Liver (tissue), 9 donors: ENCODE data around the gene FOXN4. TPM values are rescaled to one million over a fixed set of nuclear protein-coding genes. Genes with fewer than 3 reads are reported as not detected.

Source experiments
- DNase-seq: peaks from one replicate; pipeline ENCODE4 v3.0.0-alpha.2; 2017; ENCODE audit warnings: low spot score
- H3K27ac ChIP-seq, 2 donors: one replicate each; pipeline ENCODE4 v1.7.0; 2013; ENCODE audit warnings: inconsistent platforms in 2 of 2, low read length in 2 of 2, control low read depth in 1 of 2, low read depth in 1 of 2, mild to moderate bottlenecking in 1 of 2
- H3K27me3 ChIP-seq, 4 donors: one replicate each; pipeline versions ENCODE4 v1.6.1 to v1.7.0; 2013; ENCODE audit warnings: low read length in 3 of 4, inconsistent platforms in 1 of 4, mild to moderate bottlenecking in 1 of 4, moderate library complexity in 1 of 4; ENCODE audit not compliant: control insufficient read depth in 4 of 4, insufficient read depth in 4 of 4
- H3K36me3 ChIP-seq, 4 donors: one replicate each; pipeline versions ENCODE4 v1.6.1 to v1.7.0; 2013; ENCODE audit warnings: low read length in 3 of 4, mild to moderate bottlenecking in 3 of 4, low read depth in 1 of 4, moderate library complexity in 1 of 4; ENCODE audit not compliant: control insufficient read depth in 4 of 4, insufficient read depth in 3 of 4
- H3K4me1 ChIP-seq, 4 donors: one replicate each; pipeline versions ENCODE4 v1.6.1 to v1.7.0; 2013; ENCODE audit warnings: low read length in 3 of 4, mild to moderate bottlenecking in 3 of 4, moderate library complexity in 1 of 4; ENCODE audit not compliant: control insufficient read depth in 4 of 4, insufficient read depth in 4 of 4
- H3K4me3 ChIP-seq, 3 donors: one replicate each; pipeline versions ENCODE4 v1.6.1 to v1.7.0; 2013; ENCODE audit warnings: low read length in 3 of 3, control low read depth in 1 of 3, low read depth in 1 of 3, mild to moderate bottlenecking in 1 of 3
- H3K9ac ChIP-seq, 2 donors: one replicate each; pipeline ENCODE4 v1.7.0; 2013; ENCODE audit warnings: low read length in 2 of 2, mild to moderate bottlenecking in 2 of 2, moderate library complexity in 2 of 2, control low read depth in 1 of 2, low read depth in 1 of 2
- H3K9me3 ChIP-seq, 4 donors: one replicate each; pipeline versions ENCODE4 v1.6.1 to v1.7.0; 2013; ENCODE audit warnings: low read length in 3 of 4; ENCODE audit not compliant: control insufficient read depth in 4 of 4
- CTCF ChIP-seq: fragments of 150-350 bp; IDR thresholded peaks from 2 replicates; pipeline ENCODE4 v1.5.1; 2017; ENCODE audit warnings: improper control_type of control experiment, low read depth, low read length; ENCODE audit not compliant: missing input control
- EGR1 ChIP-seq, 2 donors: IDR thresholded peaks; 2 replicates each; pipeline ENCODE4 v1.6.1; 2016 to 2018; ENCODE audit warnings: antibody characterized with exemption in 2 of 2, low read depth in 2 of 2
- FOXA1 ChIP-seq: IDR thresholded peaks from 2 replicates; pipeline ENCODE4 v1.6.1; 2016; ENCODE audit warnings: antibody characterized with exemption
- FOXA2 ChIP-seq: IDR thresholded peaks from 2 replicates; pipeline ENCODE4 v1.6.1; 2016; ENCODE audit warnings: antibody characterized with exemption
- GABPA ChIP-seq, 2 donors: IDR thresholded peaks in 1 of 2; conservative IDR thresholded peaks in 1 of 2; 2 replicates each; pipeline ENCODE4 v1.6.1; 2016; ENCODE audit warnings: antibody characterized with exemption in 2 of 2, mild to moderate bottlenecking in 1 of 2, moderate library complexity in 1 of 2
- HNF4A ChIP-seq, 2 donors: conservative IDR thresholded peaks; 2 replicates each; pipeline ENCODE4 v1.6.1; 2016; ENCODE audit warnings: antibody characterized with exemption in 2 of 2, mild to moderate bottlenecking in 2 of 2
- HNF4G ChIP-seq: IDR thresholded peaks from 2 replicates; pipeline ENCODE4 v1.6.1; 2016; ENCODE audit warnings: antibody characterized with exemption
- JUND ChIP-seq, 2 donors: IDR thresholded peaks; 2 replicates each; pipeline ENCODE4 v1.6.1; 2016; ENCODE audit warnings: antibody characterized with exemption in 2 of 2
- MAX ChIP-seq: IDR thresholded peaks from 2 replicates; pipeline ENCODE4 v1.6.1; 2016; ENCODE audit warnings: antibody characterized with exemption
- NR2F2 ChIP-seq: IDR thresholded peaks from 2 replicates; pipeline ENCODE4 v1.6.1; 2016; ENCODE audit warnings: antibody characterized with exemption
- RAD21 ChIP-seq, 2 donors: IDR thresholded peaks; 2 replicates each; pipeline ENCODE4 v1.6.1; 2016; ENCODE audit warnings: antibody characterized with exemption in 2 of 2, mild to moderate bottlenecking in 2 of 2
- RXRA ChIP-seq, 2 donors: IDR thresholded peaks; 2 replicates each; pipeline ENCODE4 v1.6.1; 2017 to 2018; ENCODE audit warnings: antibody characterized with exemption in 2 of 2, mild to moderate bottlenecking in 1 of 2
- SP1 ChIP-seq: IDR thresholded peaks from 2 replicates; pipeline ENCODE4 v1.6.1; 2018; ENCODE audit warnings: antibody characterized with exemption, mild to moderate bottlenecking
- TAF1 ChIP-seq: conservative IDR thresholded peaks from 2 replicates; pipeline ENCODE4 v1.6.1; 2016; ENCODE audit warnings: antibody characterized with exemption, mild to moderate bottlenecking
- YY1 ChIP-seq: IDR thresholded peaks from 2 replicates; pipeline ENCODE4 v1.6.1; 2016; ENCODE audit warnings: antibody characterized with exemption, mild to moderate bottlenecking
- WGBS: extraction: QIAGEN DNeasy Blood & Tissue Kit; methylation state at CpG from one replicate; pipeline ENCODE4 v1.1.7; 2013; 5-methylcytosine and 5-hydroxymethylcytosine counted together
- polyA plus RNA-seq, 2 donors: library from polyadenylated mRNA; stranded (reverse) in 1 of 2; unstranded in 1 of 2; fragments of 200-250 nt in 1 of 2; fragments of >200 nt in 1 of 2; fragmentation: Nextera tagmentation in 1 of 2; extraction: Ambion mirVana in 1 of 2; gene quantifications; one replicate each; pipeline versions ENCODE4 v1.2.1 to v1.2.3, GENCODE V29; 2013 to 2015
- total RNA-seq, 2 donors: library from RNA; depleted of rRNA; stranded (reverse); fragments of >200 nt; gene quantifications; one replicate each; pipeline ENCODE4 v1.2.3, GENCODE V29; 2014
- TF ChIP-seq, protein P1 (sequence below): IDR thresholded peaks from 2 replicates; pipeline ENCODE4 v1.6.1; 2016; ENCODE audit warnings: antibody characterized with exemption, mild to moderate bottlenecking
- TF ChIP-seq, protein P2 (sequence below): IDR thresholded peaks from 2 replicates; pipeline ENCODE4 v1.6.1; 2016; ENCODE audit warnings: antibody characterized with exemption
- TF ChIP-seq, protein P3 (sequence below): IDR thresholded peaks from 2 replicates; pipeline ENCODE4 v1.6.1; 2016; ENCODE audit warnings: antibody characterized with exemption
- donor health status: healthy.
- donor health status: healthy.
- donor health status: healthy.
- donor health status: healthy.
- donor health status: healthy.

FOXN4 gene
- total and polyA plus RNA-seq, 4 donors: not detected

DNA sequence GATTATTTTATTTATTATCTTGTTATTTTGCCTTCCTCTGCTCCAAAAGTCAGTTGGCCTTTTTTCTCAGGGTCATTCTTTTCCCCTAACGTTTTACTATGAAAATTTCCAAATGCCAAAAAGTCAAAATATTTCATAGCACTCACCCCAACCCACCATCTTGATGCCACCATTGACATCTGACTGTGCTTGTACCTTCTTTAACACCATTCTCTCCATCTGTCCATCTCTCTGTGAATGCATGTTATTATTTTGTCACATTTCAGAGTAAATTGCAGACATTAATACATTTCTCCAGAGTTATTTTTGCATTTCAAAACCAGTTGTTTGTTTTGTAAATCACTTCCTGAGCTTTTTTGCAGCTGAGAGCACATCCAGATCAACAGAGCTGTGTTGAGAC, 38.6 kb downstream of the FOXN4 start:
- Histone ChIP-seq H3K4me3 (no peak overlapping the region), H3K27me3 (no peaks in the 10 kb centered on the region), H3K36me3 (peaks cover 13 to 32% (median 23%) of the 10 kb centered on the region in 4 donors), H3K9ac (no peak overlapping the region), H3K9me3 (no peaks in the 10 kb centered on the region), H3K27ac (no peak overlapping the region), H3K4me1 (no peaks in the 10 kb centered on the region)
- TF ChIP-seq FOXA2: no peak
- TF ChIP-seq SP1: no peak
- no peak for TF ChIP-seq MAX
- TF ChIP-seq EGR1 (IDR thresholded peaks at IDR 0.05; ENCODE audit: low read depth in 2 of 2): no peak
- TF ChIP-seq FOXA1: no peak
- no peak for TF ChIP-seq NR2F2
- TF ChIP-seq, protein P1, sequence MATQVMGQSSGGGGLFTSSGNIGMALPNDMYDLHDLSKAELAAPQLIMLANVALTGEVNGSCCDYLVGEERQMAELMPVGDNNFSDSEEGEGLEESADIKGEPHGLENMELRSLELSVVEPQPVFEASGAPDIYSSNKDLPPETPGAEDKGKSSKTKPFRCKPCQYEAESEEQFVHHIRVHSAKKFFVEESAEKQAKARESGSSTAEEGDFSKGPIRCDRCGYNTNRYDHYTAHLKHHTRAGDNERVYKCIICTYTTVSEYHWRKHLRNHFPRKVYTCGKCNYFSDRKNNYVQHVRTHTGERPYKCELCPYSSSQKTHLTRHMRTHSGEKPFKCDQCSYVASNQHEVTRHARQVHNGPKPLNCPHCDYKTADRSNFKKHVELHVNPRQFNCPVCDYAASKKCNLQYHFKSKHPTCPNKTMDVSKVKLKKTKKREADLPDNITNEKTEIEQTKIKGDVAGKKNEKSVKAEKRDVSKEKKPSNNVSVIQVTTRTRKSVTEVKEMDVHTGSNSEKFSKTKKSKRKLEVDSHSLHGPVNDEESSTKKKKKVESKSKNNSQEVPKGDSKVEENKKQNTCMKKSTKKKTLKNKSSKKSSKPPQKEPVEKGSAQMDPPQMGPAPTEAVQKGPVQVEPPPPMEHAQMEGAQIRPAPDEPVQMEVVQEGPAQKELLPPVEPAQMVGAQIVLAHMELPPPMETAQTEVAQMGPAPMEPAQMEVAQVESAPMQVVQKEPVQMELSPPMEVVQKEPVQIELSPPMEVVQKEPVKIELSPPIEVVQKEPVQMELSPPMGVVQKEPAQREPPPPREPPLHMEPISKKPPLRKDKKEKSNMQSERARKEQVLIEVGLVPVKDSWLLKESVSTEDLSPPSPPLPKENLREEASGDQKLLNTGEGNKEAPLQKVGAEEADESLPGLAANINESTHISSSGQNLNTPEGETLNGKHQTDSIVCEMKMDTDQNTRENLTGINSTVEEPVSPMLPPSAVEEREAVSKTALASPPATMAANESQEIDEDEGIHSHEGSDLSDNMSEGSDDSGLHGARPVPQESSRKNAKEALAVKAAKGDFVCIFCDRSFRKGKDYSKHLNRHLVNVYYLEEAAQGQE: no peak
- no peak for TF ChIP-seq HNF4G
- no peak for TF ChIP-seq RAD21 (IDR thresholded peaks at IDR 0.05)
- TF ChIP-seq, protein P2, sequence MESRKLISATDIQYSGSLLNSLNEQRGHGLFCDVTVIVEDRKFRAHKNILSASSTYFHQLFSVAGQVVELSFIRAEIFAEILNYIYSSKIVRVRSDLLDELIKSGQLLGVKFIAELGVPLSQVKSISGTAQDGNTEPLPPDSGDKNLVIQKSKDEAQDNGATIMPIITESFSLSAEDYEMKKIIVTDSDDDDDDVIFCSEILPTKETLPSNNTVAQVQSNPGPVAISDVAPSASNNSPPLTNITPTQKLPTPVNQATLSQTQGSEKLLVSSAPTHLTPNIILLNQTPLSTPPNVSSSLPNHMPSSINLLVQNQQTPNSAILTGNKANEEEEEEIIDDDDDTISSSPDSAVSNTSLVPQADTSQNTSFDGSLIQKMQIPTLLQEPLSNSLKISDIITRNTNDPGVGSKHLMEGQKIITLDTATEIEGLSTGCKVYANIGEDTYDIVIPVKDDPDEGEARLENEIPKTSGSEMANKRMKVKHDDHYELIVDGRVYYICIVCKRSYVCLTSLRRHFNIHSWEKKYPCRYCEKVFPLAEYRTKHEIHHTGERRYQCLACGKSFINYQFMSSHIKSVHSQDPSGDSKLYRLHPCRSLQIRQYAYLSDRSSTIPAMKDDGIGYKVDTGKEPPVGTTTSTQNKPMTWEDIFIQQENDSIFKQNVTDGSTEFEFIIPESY: no peak
- TF ChIP-seq TAF1: no peak
- TF ChIP-seq, protein P3, sequence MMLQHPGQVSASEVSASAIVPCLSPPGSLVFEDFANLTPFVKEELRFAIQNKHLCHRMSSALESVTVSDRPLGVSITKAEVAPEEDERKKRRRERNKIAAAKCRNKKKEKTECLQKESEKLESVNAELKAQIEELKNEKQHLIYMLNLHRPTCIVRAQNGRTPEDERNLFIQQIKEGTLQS: no peak
- no peak for TF ChIP-seq CTCF
- no peak for TF ChIP-seq YY1
- TF ChIP-seq GABPA (IDR thresholded peaks at IDR 0.05 in 1 of 2, conservative IDR thresholded peaks at IDR 0.05 in 1 of 2): no peak
- TF ChIP-seq JUND (IDR thresholded peaks at IDR 0.05): no peak
- no peak for TF ChIP-seq RXRA (IDR thresholded peaks at IDR 0.05)
- no peak for TF ChIP-seq HNF4A (conservative IDR thresholded peaks at IDR 0.05)
- no peak for DNase-seq
- WGBS: 43% methylated on average over 1 of the region's 1 CpG
